Stomach (tissue), 19 donors: ENCODE measurements around the gene TRPC6. TPM values are rescaled to one million over a fixed set of nuclear protein-coding genes. Genes with fewer than 3 reads are reported as not detected.

ENCODE experiments used
- DNase-seq, 2 donors: peaks; one replicate each; pipeline versions ENCODE4 v3.0.0 to v3.0.0-alpha.2; 2013 to 2019
- H3K27ac ChIP-seq, 5 donors: fragments of 200-600 bp in 4 of 5; sonication (generic) in 4 of 5; one replicate each; pipeline ENCODE4 v1.5.1; 2013 to 2019; ENCODE audit warnings: mild to moderate bottlenecking in 1 of 5, moderate library complexity in 1 of 5
- H3K27me3 ChIP-seq, 3 donors: fragments of 200-600 bp; sonication (generic); one replicate each; pipeline ENCODE4 v1.5.1; 2017 to 2019; ENCODE audit warnings: mixed run types in 1 of 3
- H3K36me3 ChIP-seq, 4 donors: fragments of 200-600 bp; sonication (generic); 1 replicate in 3 of 4; 2 replicates in 1 of 4; pipeline ENCODE4 v1.5.1; 2016 to 2019
- H3K4me1 ChIP-seq, 4 donors: fragments of 200-600 bp; sonication (generic); one replicate each; pipeline ENCODE4 v1.5.1; 2016 to 2019
- H3K4me3 ChIP-seq, 4 donors: fragments of 200-600 bp; sonication (generic) in 3 of 4; one replicate each; pipeline ENCODE4 v1.5.1; 2016 to 2019; ENCODE audit warnings: mild to moderate bottlenecking in 1 of 4
- H3K9me3 ChIP-seq, 4 donors: fragments of 200-600 bp; sonication (generic); one replicate each; pipeline ENCODE4 v1.5.1; 2016 to 2019
- EP300 ChIP-seq: sonication (generic); formaldehyde crosslinking; IDR thresholded peaks from one replicate; pipeline ENCODE4 v1.6.1; 2017; ENCODE audit warnings: antibody characterized with exemption
- POLR2A ChIP-seq, 4 donors: fragments of 450-650 bp; IDR thresholded peaks; one replicate each; pipeline ENCODE4 v1.6.1; 2016; ENCODE audit warnings: antibody characterized with exemption in 4 of 4, control low read depth in 2 of 4, mild to moderate bottlenecking in 1 of 4, moderate library complexity in 1 of 4
- POLR2AphosphoS5 ChIP-seq, 3 donors: sonication (generic); formaldehyde crosslinking; IDR thresholded peaks; one replicate each; pipeline ENCODE4 v1.6.1; 2016; ENCODE audit warnings: antibody characterized with exemption in 3 of 3
- WGBS, 5 donors: extraction: QIAGEN DNeasy Blood & Tissue Kit in 3 of 5; methylation state at CpG; one replicate each; pipeline versions ENCODE4 v1.1.5 to v1.1.7; 2013 to 2018; 5-methylcytosine and 5-hydroxymethylcytosine counted together
- intact Hi-C: fragments of 100-400 bp; cut with DNase I; formaldehyde crosslinking; loops from one replicate; pipeline ENCODE4 v1.15.1; 2023; ENCODE audit warnings: low total_unique reads
- long read RNA-seq, 10 donors: transcript quantifications; one replicate each; lab custom pipeline, GENCODE V29; 2026
- polyA plus RNA-seq, 3 donors: library from polyadenylated mRNA; stranded (reverse); fragments of 200-250 nt; gene quantifications; one replicate each; pipeline ENCODE4 v1.2.3, GENCODE V29; 2013
- total RNA-seq, 5 donors: library from RNA; depleted of rRNA; stranded (reverse); fragments of >200 nt; gene quantifications; one replicate each; pipeline versions ENCODE4 v1.1.0 to v1.2.3, GENCODE V29; 2014 to 2016
- TF ChIP-seq, protein P1 (sequence below), 7 experiments: fragments of 450-650 bp in 4 of 7; fragments of 200-600 bp in 3 of 7; sonication (generic) in 3 of 7; IDR thresholded peaks; one replicate each; pipeline ENCODE4 v1.5.1; 2016 to 2019; ENCODE audit warnings: antibody characterized with exemption in 7 of 7, control low read depth in 2 of 7, mild to moderate bottlenecking in 1 of 7
- donor health status: healthy with polysubstance abuse.
- donor health status: Bipolar disorder and iron deficiency.
- donor health status: healthy.

The TRPC6 gene
- total RNA-seq (10 to 100 TPM in 3 of 5 donors, 1 to 10 TPM in 1, under 1 TPM in 1; 0.58 to 23.7 (median 12.1) TPM), polyA plus RNA-seq (1 to 10 TPM in 1 of 3 donors, under 1 TPM in 2; 0.50 to 1.1 (median 0.56) TPM)
- long read RNA-seq, donor 1: 0 reads
- long read RNA-seq, donor 2, full-length matches to known transcripts: 1 of 1 reads
- long read RNA-seq, donor 2, partial matches to known transcripts: 0 of 1 reads
- long read RNA-seq, donor 2, other reads (novel, unspliced or antisense): 0 of 1 reads
- long read RNA-seq, donor 3: 0 reads
- long read RNA-seq, donor 4: 0 reads
- long read RNA-seq, donor 5: 0 reads
- long read RNA-seq, donor 6: 0 reads
- long read RNA-seq, donor 7: 0 reads
- long read RNA-seq, donor 8: 0 reads
- long read RNA-seq, donor 9, full-length matches to known transcripts: 1 of 1 reads
- long read RNA-seq, donor 9, partial matches to known transcripts: 0 of 1 reads
- long read RNA-seq, donor 9, other reads (novel, unspliced or antisense): 0 of 1 reads
- long read RNA-seq, donor 10: 0 reads

DNA sequence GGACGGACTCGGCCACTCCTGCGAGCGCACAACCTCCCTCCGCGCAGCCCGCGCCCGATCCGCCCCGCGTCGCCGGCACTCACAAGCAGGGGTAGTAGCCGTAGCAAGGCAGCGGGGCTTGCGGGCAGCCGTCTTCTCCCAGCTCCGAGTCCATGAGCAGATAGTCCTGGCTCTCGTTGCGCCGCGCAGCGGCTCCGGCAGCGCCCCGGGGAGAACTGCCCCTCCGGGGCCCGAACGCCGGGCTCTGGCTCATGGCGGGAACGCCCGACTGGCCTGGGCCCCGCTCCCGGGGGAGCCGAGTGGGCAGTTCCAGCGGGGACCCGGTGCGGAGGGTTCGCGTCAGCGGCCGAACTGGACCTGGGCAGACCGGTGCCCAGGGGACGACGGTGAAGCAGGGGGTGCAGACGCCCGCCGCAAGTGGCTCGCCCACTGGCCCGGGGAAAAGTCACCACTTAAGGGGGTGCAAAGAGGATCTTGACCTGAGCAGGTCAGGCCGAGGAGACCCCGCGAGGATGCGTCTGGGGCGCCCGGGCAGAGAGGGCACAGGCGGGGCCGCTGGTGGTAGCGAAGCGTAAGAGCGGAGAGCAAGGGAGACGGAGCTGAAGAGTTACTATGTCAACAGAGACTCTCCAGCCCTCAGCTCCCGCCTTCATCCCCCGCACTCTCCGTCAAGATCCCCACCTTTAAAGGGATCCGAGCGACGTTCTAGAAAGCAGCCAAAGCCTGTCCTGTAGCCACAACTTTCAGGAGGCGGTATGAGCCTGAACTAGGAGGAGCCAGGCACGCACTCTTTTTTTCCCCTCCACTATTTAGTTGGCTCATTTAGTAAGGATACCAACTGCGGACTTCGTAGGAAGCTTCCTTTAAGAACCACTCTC is at the start of gene TRPC6:
Gene TRPC6 (minus strand): TSS at position 757 of the 878 bp plus-strand sequence. CDS start 504 bp downstream, at position 253.
- 2 to 8% (median 6%) methylated on average over 41 to 74 of the region's 74 CpGs for WGBS, 5 donors
- H3K9me3 ChIP-seq: no peaks in the 10 kb centered on the region
- H3K27ac ChIP-seq: peak within 1 kb of the TSS; percentile 23 to 70 (median 54)
- H3K4me3 ChIP-seq: peak within 1 kb of the TSS; percentile 47 to 56 (median 49)
- peaks cover 0 to 19% (median 14%) of the 10 kb centered on the region in 4 donors for H3K4me1 ChIP-seq
- no peaks in the 10 kb centered on the region for H3K36me3 ChIP-seq
- TF ChIP-seq, protein P1, sequence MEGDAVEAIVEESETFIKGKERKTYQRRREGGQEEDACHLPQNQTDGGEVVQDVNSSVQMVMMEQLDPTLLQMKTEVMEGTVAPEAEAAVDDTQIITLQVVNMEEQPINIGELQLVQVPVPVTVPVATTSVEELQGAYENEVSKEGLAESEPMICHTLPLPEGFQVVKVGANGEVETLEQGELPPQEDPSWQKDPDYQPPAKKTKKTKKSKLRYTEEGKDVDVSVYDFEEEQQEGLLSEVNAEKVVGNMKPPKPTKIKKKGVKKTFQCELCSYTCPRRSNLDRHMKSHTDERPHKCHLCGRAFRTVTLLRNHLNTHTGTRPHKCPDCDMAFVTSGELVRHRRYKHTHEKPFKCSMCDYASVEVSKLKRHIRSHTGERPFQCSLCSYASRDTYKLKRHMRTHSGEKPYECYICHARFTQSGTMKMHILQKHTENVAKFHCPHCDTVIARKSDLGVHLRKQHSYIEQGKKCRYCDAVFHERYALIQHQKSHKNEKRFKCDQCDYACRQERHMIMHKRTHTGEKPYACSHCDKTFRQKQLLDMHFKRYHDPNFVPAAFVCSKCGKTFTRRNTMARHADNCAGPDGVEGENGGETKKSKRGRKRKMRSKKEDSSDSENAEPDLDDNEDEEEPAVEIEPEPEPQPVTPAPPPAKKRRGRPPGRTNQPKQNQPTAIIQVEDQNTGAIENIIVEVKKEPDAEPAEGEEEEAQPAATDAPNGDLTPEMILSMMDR (IDR thresholded peaks at IDR 0.05): no peak
- TF ChIP-seq EP300 (no peak), POLR2AphosphoS5 (IDR thresholded peaks at IDR 0.05) (no peak), POLR2A (IDR thresholded peaks at IDR 0.05) (no peak)
- H3K27me3 ChIP-seq: peaks cover 0 to 45% (median 20%) of the 10 kb centered on the region in 3 donors
- intact Hi-C loops: no loop called here
- DNase-seq: peak in 1 of 2 donors; percentile 72

DNA sequence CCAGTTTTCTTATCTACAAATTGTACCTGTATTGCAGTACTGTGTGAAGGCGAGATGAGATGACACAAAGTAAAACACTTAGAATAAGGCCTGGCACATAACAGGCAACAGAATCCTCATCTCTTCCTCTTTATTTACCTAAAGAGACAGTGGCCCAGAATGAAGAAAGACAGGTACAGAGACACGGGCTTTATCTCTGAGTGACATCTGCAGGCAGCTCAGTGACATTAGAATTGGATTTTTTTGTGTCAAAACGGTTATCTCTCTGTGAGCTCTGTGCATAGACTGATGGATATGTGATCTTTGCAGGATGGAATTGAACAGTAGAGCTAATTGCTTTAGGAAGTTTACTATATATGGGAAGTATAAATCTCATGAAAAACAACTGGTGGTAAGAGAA is 36.2 kb upstream of the TRPC6 start:
- TF ChIP-seq, protein P1 (IDR thresholded peaks at IDR 0.05): no peak
- TF ChIP-seq EP300 (no peak), POLR2A (IDR thresholded peaks at IDR 0.05) (no peak), POLR2AphosphoS5 (IDR thresholded peaks at IDR 0.05) (no peak)

DNA sequence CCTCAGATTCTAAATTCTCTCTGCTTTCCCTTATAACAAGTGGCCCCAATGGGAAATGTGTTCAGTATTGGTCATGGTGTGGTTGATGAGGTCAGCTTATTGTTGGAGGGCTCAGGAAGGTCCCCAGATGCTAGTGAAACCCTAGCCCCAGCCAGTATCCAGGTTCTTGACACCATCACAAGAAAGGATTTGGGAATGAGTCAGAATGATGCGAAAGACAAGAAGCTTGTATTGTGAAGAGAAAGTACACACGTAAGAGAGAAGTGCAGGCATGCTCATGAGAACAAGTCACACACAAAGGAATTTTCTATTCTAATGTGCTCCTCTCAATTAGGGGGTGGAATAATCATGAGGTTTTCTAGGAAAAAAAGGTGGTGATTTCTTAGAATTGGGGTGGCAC is 34.9 kb upstream of the TRPC6 start:
- Histone ChIP-seq H3K27me3 (no peaks in the 10 kb centered on the region), H3K4me3 (no peak overlapping the region), H3K4me1 (no peaks in the 10 kb centered on the region), H3K36me3 (no peaks in the 10 kb centered on the region), H3K27ac (no peak overlapping the region), H3K9me3 (no peaks in the 10 kb centered on the region)
- intact Hi-C loops: no loop called here
- DNase-seq: no peak
- WGBS, 5 donors: 81 to 92% (median 86%) methylated on average over 2 of the region's 2 CpGs
- TF ChIP-seq, protein P1 (IDR thresholded peaks at IDR 0.05): no peak
- no peak for TF ChIP-seq POLR2AphosphoS5 (IDR thresholded peaks at IDR 0.05)
- TF ChIP-seq POLR2A (IDR thresholded peaks at IDR 0.05): no peak
- no peak for TF ChIP-seq EP300

More for the DNA sequence above, 36.2 kb upstream of the TRPC6 start:
- DNase-seq: no peak
- no peaks in the 10 kb centered on the region for H3K9me3 ChIP-seq
- H3K27me3 ChIP-seq: no peaks in the 10 kb centered on the region
- H3K4me1 ChIP-seq: no peaks in the 10 kb centered on the region
- H3K4me3 ChIP-seq: no peak overlapping the region
- H3K36me3 ChIP-seq: no peaks in the 10 kb centered on the region
- no peak overlapping the region for H3K27ac ChIP-seq
- 27 to 48% (median 43%) methylated on average over 3 of the region's 3 CpGs for WGBS, 5 donors
- intact Hi-C loops: no loop called here

DNA sequence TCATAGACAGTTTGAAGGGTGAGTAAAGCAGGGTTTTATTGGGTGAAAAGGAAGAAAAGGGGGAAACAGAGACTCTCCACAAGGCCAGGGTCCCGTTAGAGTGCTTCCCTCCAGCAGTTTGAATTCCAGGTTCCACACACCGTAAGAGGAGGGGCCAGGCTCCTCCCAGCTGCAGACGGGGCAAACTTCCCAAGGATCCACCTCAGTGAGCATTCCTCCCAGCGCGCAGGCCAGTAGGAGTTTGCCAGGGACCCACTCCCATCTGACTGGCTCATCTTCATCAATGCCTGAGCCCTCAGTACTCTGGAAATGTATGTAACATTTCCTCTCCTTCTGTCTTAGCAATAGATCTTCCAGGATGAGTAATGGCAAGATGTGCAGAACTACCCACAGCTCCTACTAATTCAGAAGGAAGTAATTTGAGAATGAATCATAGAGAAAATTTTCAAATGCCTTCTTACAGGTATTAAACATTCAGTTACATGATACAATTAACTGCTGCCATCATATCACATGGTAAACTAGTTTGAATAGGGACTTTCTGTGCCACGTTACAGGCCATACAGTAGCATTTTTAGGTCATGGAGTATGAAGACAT is 34.0 kb upstream of the TRPC6 start:
- no peaks in the 10 kb centered on the region for H3K27me3 ChIP-seq
- no peak overlapping the region for H3K27ac ChIP-seq
- no peak for DNase-seq
- 37 to 47% (median 42%) methylated on average over 6 of the region's 6 CpGs for WGBS, 5 donors
- H3K9me3 ChIP-seq: no peaks in the 10 kb centered on the region
- no peak overlapping the region for H3K4me3 ChIP-seq
- no peaks in the 10 kb centered on the region for H3K36me3 ChIP-seq
- TF ChIP-seq EP300 (no peak), POLR2AphosphoS5 (IDR thresholded peaks at IDR 0.05) (no peak), POLR2A (IDR thresholded peaks at IDR 0.05) (no peak)
- TF ChIP-seq, protein P1 (IDR thresholded peaks at IDR 0.05): no peak
- intact Hi-C loops: no loop called here
- no peaks in the 10 kb centered on the region for H3K4me1 ChIP-seq
